HS-5 (cell line): ENCODE data around the gene ATP1A3.

Experiments
- DNase-seq: peaks from one replicate; pipeline ENCODE4 v3.0.0-alpha.2; 2012; ENCODE audit warnings: low read depth

Gene ATP1A3

GRCh38 chr19:41984961-41985360 lies 9.1 kb downstream of the ATP1A3 start:
- DNase-seq = no peak

- DNase-seq = no peak
These were observed 12.3 kb downstream of the ATP1A3 start for GRCh38 chr19:41981724-41982123.

GRCh38 chr19:41978470-41978869 lies 15.6 kb downstream of the ATP1A3 start:
- no peak for DNase-seq

- DNase-seq = no peak
These were observed 16.1 kb downstream of the ATP1A3 start for GRCh38 chr19:41977916-41978315.

- DNase-seq = no peak
These were observed 19.4 kb downstream of the ATP1A3 start for GRCh38 chr19:41974652-41975051.

GRCh38 chr19:41971363-41971762 lies 22.7 kb downstream of the ATP1A3 start:
- DNase-seq = no peak

GRCh38 chr19:41969772-41970458 lies 24.1 kb downstream of the ATP1A3 start:
- no peak for DNase-seq

- no peak for DNase-seq
These were observed 25.1 kb downstream of the ATP1A3 start for GRCh38 chr19:41968751-41969595.

- no peak for DNase-seq
These were observed 26.8 kb downstream of the ATP1A3 start for GRCh38 chr19:41967054-41967783.

GRCh38 chr19:41965106-41965505 lies 28.9 kb downstream of the ATP1A3 start:
- no peak for DNase-seq

- no peak for DNase-seq
These were observed 33.1 kb downstream of the ATP1A3 start for GRCh38 chr19:41960973-41961372.

GRCh38 chr19:41959056-41960053 lies 34.7 kb downstream of the ATP1A3 start, which contains the start of gene RABAC1:
RABAC1 (minus strand) TSS chr19:41959321; CDS start chr19:41959292, 29 bp downstream.
- DNase-seq = peak; percentile 67

- DNase-seq = no peak
These were observed 35.5 kb downstream of the ATP1A3 start for GRCh38 chr19:41958367-41959055.

GRCh38 chr19:41957838-41958366 lies 36.1 kb downstream of the ATP1A3 start:
- no peak for DNase-seq

GRCh38 chr19:41957161-41957837 lies 36.7 kb downstream of the ATP1A3 start:
- DNase-seq = no peak

- no peak for DNase-seq
These were observed 37.4 kb downstream of the ATP1A3 start for GRCh38 chr19:41956621-41957020.

- no peak for DNase-seq
These were observed 38.5 kb downstream of the ATP1A3 start for GRCh38 chr19:41955521-41955920.

GRCh38 chr19:41951686-41952172 lies 42.3 kb downstream of the ATP1A3 start:
- DNase-seq = no peak

GRCh38 chr19:41947091-41947490 lies 46.9 kb downstream of the ATP1A3 start:
- DNase-seq = no peak
